ACC112 (cell line): ENCODE results near the gene RFC5.
A peak's percentile ranks its signal among the peaks of the same experiment; 100 is the strongest.

Source experiments
- H2AFZ ChIP-seq: fragments of 200-600 bp; sonication (generic); one replicate; pipeline ENCODE4 v1.6.0; 2017; ENCODE audit warnings: antibody characterized with exemption, low read length; ENCODE audit not compliant: unreplicated experiment
- H3K27ac ChIP-seq: fragments of 200-600 bp; sonication (generic); 2 replicates; pipeline ENCODE4 v1.5.1; 2014; ENCODE audit warnings: low read depth, mild to moderate bottlenecking, antibody characterized with exemption, low read length, moderate library complexity
- H3K27me3 ChIP-seq: fragments of 200-600 bp; sonication (generic); 2 replicates; pipeline ENCODE4 v1.6.1; 2014; ENCODE audit warnings: mild to moderate bottlenecking, antibody characterized with exemption, low read length, moderate library complexity, mixed read lengths; ENCODE audit not compliant: insufficient read depth
- H3K36me3 ChIP-seq: fragments of 200-600 bp; sonication (generic); 2 replicates; pipeline ENCODE4 v1.6.1; 2016; ENCODE audit warnings: mild to moderate bottlenecking, antibody characterized with exemption, low read length, moderate library complexity, mixed read lengths; ENCODE audit not compliant: insufficient read depth
- H3K4me1 ChIP-seq: fragments of 200-600 bp; sonication (generic); one replicate; pipeline ENCODE4 v1.6.1; 2016; ENCODE audit warnings: low read length, mixed read lengths; ENCODE audit not compliant: insufficient read depth, unreplicated experiment, control insufficient read depth
- H3K4me3 ChIP-seq: fragments of 200-600 bp; sonication (generic); 2 replicates; pipeline ENCODE4 v1.5.1; 2014; ENCODE audit warnings: mild to moderate bottlenecking, low read depth, low read length
- H3K79me2 ChIP-seq: fragments of 200-600 bp; sonication (generic); one replicate; pipeline ENCODE4 v1.6.0; 2016; ENCODE audit warnings: low read length; ENCODE audit not compliant: control insufficient read depth, unreplicated experiment, insufficient read depth

RFC5 gene

GRCh38 chr12:118033902-118034301 lies 17.4 kb downstream of the RFC5 start:
- Histone ChIP-seq H3K4me3 (no peak overlapping the region), H3K36me3 (peaks cover 40% of the 10 kb centered on the region), H3K27ac (no peak overlapping the region), H2AFZ (no peak overlapping the region), H3K4me1 (peaks cover 14% of the 10 kb centered on the region), H3K27me3 (no peaks in the 10 kb centered on the region), H3K79me2 (no peaks in the 10 kb centered on the region)

- H2AFZ ChIP-seq = no peak overlapping the region
- H3K4me1 ChIP-seq = peaks cover 14% of the 10 kb centered on the region
- no peaks in the 10 kb centered on the region for H3K79me2 ChIP-seq
- peaks cover 42% of the 10 kb centered on the region for H3K36me3 ChIP-seq
- H3K27me3 ChIP-seq = no peaks in the 10 kb centered on the region
- H3K4me3 ChIP-seq = no peak overlapping the region
- peak overlapping the region; percentile 13; the same call in 1 of the 2 replicates for H3K27ac ChIP-seq
Observed at GRCh38 chr12:118034429-118035189, 18.1 kb downstream of the RFC5 start.

- Histone ChIP-seq H3K27ac (peak overlapping the region; percentile 13; the same call in 1 of the 2 replicates), H3K4me3 (no peak overlapping the region), H2AFZ (no peak overlapping the region), H3K79me2 (no peaks in the 10 kb centered on the region), H3K36me3 (peaks cover 37% of the 10 kb centered on the region), H3K27me3 (no peaks in the 10 kb centered on the region), H3K4me1 (peaks cover 14% of the 10 kb centered on the region)
Observed at GRCh38 chr12:118035190-118036041, 18.9 kb downstream of the RFC5 start.

- no peaks in the 10 kb centered on the region for H3K27me3 ChIP-seq
- peaks cover 3% of the 10 kb centered on the region for H3K79me2 ChIP-seq
- no peak overlapping the region for H2AFZ ChIP-seq
- H3K36me3 ChIP-seq = peaks cover 29% of the 10 kb centered on the region
- H3K4me3 ChIP-seq = no peak overlapping the region
- H3K27ac ChIP-seq = no peak overlapping the region
- peaks cover 14% of the 10 kb centered on the region for H3K4me1 ChIP-seq
Observed at GRCh38 chr12:118036672-118037411, 20.3 kb downstream of the RFC5 start.

- H3K79me2 ChIP-seq = peaks cover 3% of the 10 kb centered on the region
- H3K4me1 ChIP-seq = peaks cover 13% of the 10 kb centered on the region
- no peak overlapping the region for H3K4me3 ChIP-seq
- H3K27ac ChIP-seq = no peak overlapping the region
- H3K36me3 ChIP-seq = peaks cover 36% of the 10 kb centered on the region
- H3K27me3 ChIP-seq = no peaks in the 10 kb centered on the region
- H2AFZ ChIP-seq = no peak overlapping the region
Observed at GRCh38 chr12:118038137-118038536, 21.6 kb downstream of the RFC5 start.

- Histone ChIP-seq H3K36me3 (peaks cover 39% of the 10 kb centered on the region), H2AFZ (no peak overlapping the region), H3K27ac (no peak overlapping the region), H3K27me3 (no peaks in the 10 kb centered on the region), H3K4me1 (no peaks in the 10 kb centered on the region), H3K4me3 (no peak overlapping the region), H3K79me2 (peaks cover 6% of the 10 kb centered on the region)
Observed at GRCh38 chr12:118042091-118042490, 25.6 kb downstream of the RFC5 start.

GRCh38 chr12:118044075-118044474 lies 27.6 kb downstream of the RFC5 start:
- Histone ChIP-seq H3K27me3 (no peaks in the 10 kb centered on the region), H3K36me3 (peaks cover 36% of the 10 kb centered on the region), H3K4me1 (no peaks in the 10 kb centered on the region)

GRCh38 chr12:118044577-118044976 lies 28.1 kb downstream of the RFC5 start:
- Histone ChIP-seq H3K4me1 (no peaks in the 10 kb centered on the region), H3K27me3 (no peaks in the 10 kb centered on the region), H3K4me3 (no peak overlapping the region), H2AFZ (no peak overlapping the region), H3K79me2 (peaks cover 6% of the 10 kb centered on the region), H3K36me3 (peaks cover 34% of the 10 kb centered on the region), H3K27ac (no peak overlapping the region)

More at GRCh38 chr12:118044075-118044474, 27.6 kb downstream of the RFC5 start:
- no peak overlapping the region for H2AFZ ChIP-seq
- H3K27ac ChIP-seq = no peak overlapping the region
- no peak overlapping the region for H3K4me3 ChIP-seq
- peaks cover 6% of the 10 kb centered on the region for H3K79me2 ChIP-seq

GRCh38 chr12:118046430-118046829 lies 29.9 kb downstream of the RFC5 start:
- H3K27me3 ChIP-seq = no peaks in the 10 kb centered on the region
- H3K27ac ChIP-seq = no peak overlapping the region
- peaks cover 37% of the 10 kb centered on the region for H3K36me3 ChIP-seq
- H2AFZ ChIP-seq = no peak overlapping the region
- no peak overlapping the region for H3K4me3 ChIP-seq
- H3K4me1 ChIP-seq = peaks cover 5% of the 10 kb centered on the region
- H3K79me2 ChIP-seq = peaks cover 13% of the 10 kb centered on the region
